ENCODE results near the gene INTS1. TPM values are rescaled to one million over a fixed set of nuclear protein-coding genes. Genes with fewer than 3 reads are reported as not detected.

INTS1 gene
- total and polyA plus RNA-seq, 2 of the 4 experiments (the other 2 are of a cell fraction), result 9.3 to 40.1 TPM

GRCh38 chr7:1457949-1458682, 46.1 kb downstream of the INTS1 start:
- peak overlapping the region; percentile 73 for H3K4me2 ChIP-seq (ENCODE audit: low read depth, low read length)
- H2AK5ac ChIP-seq (ENCODE audit: low read depth, low read length), result peak overlapping the region; percentile 61; the same call in 1 of the 2 replicates
- peak overlapping the region; percentile 39; the same call in 1 of the 2 replicates for H3K23ac ChIP-seq (ENCODE audit: low read depth, low read length)
- H3K4me1 ChIP-seq (ENCODE audit: control insufficient read depth, insufficient read depth, low read length), result peaks cover 42% of the 10 kb centered on the region
- no peaks in the 10 kb centered on the region for H3K27me3 ChIP-seq (ENCODE audit: control insufficient read depth, insufficient read depth, low read length)
- POLR2A ChIA-PET (ENCODE audit: unreplicated experiment), result no interaction called here
- H3K18ac ChIP-seq (ENCODE audit: low read depth, low read length), result peak overlapping the region; percentile 12; the same call in 1 of the 2 replicates
- H4K20me1 ChIP-seq (ENCODE audit: insufficient read depth, low read length), result peaks cover 36% of the 10 kb centered on the region
- intact Hi-C loops (cut with micrococcal nuclease), result no loop called here
- H2BK5ac ChIP-seq (ENCODE audit: low read depth, low read length, poor library complexity, severe bottlenecking), result peak overlapping the region; percentile 90
- peak overlapping the region; percentile 17 to 64; a peak in 2 of 4 replicates for H4K8ac ChIP-seq (ENCODE audit: low read depth in 2 of 2, low read length in 2 of 2)
- TF ChIP-seq ELK1 (IDR thresholded peaks at IDR 0.05; ENCODE audit: borderline replicate concordance, low read depth, low read length) (no peak), FOS (IDR thresholded peaks at IDR 0.05; ENCODE audit: low read depth, low read length) (no peak), CHD1 (IDR thresholded peaks at IDR 0.05; ENCODE audit: low read depth, low read length) (0 out of 2 replicates have a peak, but pooled peaks have one; percentile 77), CTCF (conservative IDR thresholded peaks at IDR 0.05; ENCODE audit: low read depth, low read length) (no peak)
- H3K9me1 ChIP-seq (ENCODE audit: insufficient read depth, low read length), result peaks cover 9% of the 10 kb centered on the region
- in situ Hi-C loops (cut with MboI; ENCODE audit: low sequenced_read_pairs), result no loop called here
- peak overlapping the region; percentile 93 for H2AFZ ChIP-seq (replicated peaks; ENCODE audit: low read length, poor library complexity)
- peak overlapping the region; percentile 63; the same call in 1 of the 2 replicates for H3K56ac ChIP-seq (ENCODE audit: extremely low read depth, insufficient read depth, low read length)
- peak overlapping the region; percentile 49; the same call in 1 of the 3 replicates for H2BK15ac ChIP-seq (ENCODE audit: low read depth, low read length)
- CTCF ChIA-PET, result interaction anchor here (1.0 kb wide), 1 partner anchor 9 kb away, joined by 3 read pairs; no protein-coding TSS in a partner anchor
- ATAC-seq (ENCODE audit: low read depth) (no peak), DNase-seq (no peak)
- H3K36me3 ChIP-seq (ENCODE audit: control insufficient read depth, insufficient read depth, low read length), result no peaks in the 10 kb centered on the region
- peak overlapping the region; percentile 100 for H2AK9ac ChIP-seq (replicated peaks; ENCODE audit: low read depth, low read length, poor library complexity)
- peak overlapping the region; percentile 84 for H3K9ac ChIP-seq (ENCODE audit: low read depth, low read length)
- H3K79me1 ChIP-seq (ENCODE audit: low read depth in 1 of 2, low read length in 2 of 2), result peaks cover 0 to 66% of the 10 kb centered on the region in 2 experiments
- H4K5ac ChIP-seq (ENCODE audit: low read depth, low read length), result peak overlapping the region; percentile 31
- 29% methylated on average over 14 of the region's 23 CpGs; no CpG with 5 or more reads in 1 of the 2 experiments for WGBS, 2 experiments (ENCODE audit: extremely low coverage in 2 of 2, insufficient read length in 1 of 2)
- BruUV-seq (replicated peaks), result TSS peak; percentile 14
- H3K27ac ChIP-seq (ENCODE audit: insufficient read depth, low read length), result peak overlapping the region; percentile 89
- H4K91ac ChIP-seq (ENCODE audit: insufficient read depth, low read depth, low read length), result peak overlapping the region; percentile 87
- dilution Hi-C loops (cut with HindIII; ENCODE audit: low sequenced_read_pairs, unreplicated experiment), result no loop called here
- H2BK20ac ChIP-seq (ENCODE audit: low read depth, low read length), result 0 out of 2 replicates have a peak overlapping the region, but pooled peaks have one; percentile 4
- H3K4ac ChIP-seq (ENCODE audit: low read depth, low read length), result peak overlapping the region; percentile 77
- peak overlapping the region; percentile 79 for H3K4me3 ChIP-seq (ENCODE audit: insufficient read depth, low read depth, low read length)
- H3K9me3 ChIP-seq (ENCODE audit: control insufficient read depth, insufficient read depth, low read length), result no peaks in the 10 kb centered on the region
- H3K14ac ChIP-seq (replicated peaks; ENCODE audit: low read depth, low read length), result peak overlapping the region; percentile 89
- H2BK120ac ChIP-seq (ENCODE audit: low read depth, low read length), result peak overlapping the region; percentile 78

Data from IMR-90 (cell line).